HepG2 (cell line): Measurements from ENCODE around the gene ZDHHC7. TPM values are rescaled to one million over a fixed set of nuclear protein-coding genes. Genes with fewer than 3 reads are reported as not detected.

Experiments used
- BHLHE40 ChIP-seq: IDR thresholded peaks from 2 replicates; pipeline ENCODE4 v1.6.1; 2011; ENCODE audit warnings: low read length, improper control_type of control experiment
- KDM6A ChIP-seq: IDR thresholded peaks from 2 replicates; pipeline ENCODE4 v1.6.1; 2016; ENCODE audit warnings: low read depth
- ZNF3 ChIP-seq: IDR thresholded peaks from 2 replicates; pipeline ENCODE4 v1.7.0; 2017; ENCODE audit warnings: inconsistent platforms
- ZNF496 ChIP-seq: sonication (generic); formaldehyde crosslinking; IDR thresholded peaks from 2 replicates; pipeline ENCODE4 v1.8.1; 2023; ENCODE audit warnings: mild to moderate bottlenecking, moderate library complexity, missing genetic modification reagents; ENCODE audit not compliant: insufficient replicate concordance
- ZNF703 ChIP-seq: sonication (generic); formaldehyde crosslinking; IDR thresholded peaks from 2 replicates; pipeline ENCODE4 v1.5.1; 2020; ENCODE audit warnings: missing genetic modification reagents, mild to moderate bottlenecking, moderate library complexity, borderline replicate concordance
- ZNF891 ChIP-seq: sonication (generic); formaldehyde crosslinking; IDR thresholded peaks from 2 replicates; pipeline ENCODE4 v1.5.0; 2020; ENCODE audit warnings: mild to moderate bottlenecking, missing genetic modification reagents
- polyA plus RNA-seq, 8 experiments: library from polyadenylated mRNA; depleted of rRNA in 3 of 8; stranded (reverse) in 7 of 8; unstranded in 1 of 8; fragments of >200 nt; fragmentation: Illumina TruSeq in 4 of 8; extraction: Trizol in 4 of 8; gene quantifications; 2 replicates each; pipeline versions ENCODE4 v1.2.1 to v1.2.3, GENCODE V29; 2011 to 2016; ENCODE audit warnings: low read depth in 4 of 8, missing spikeins in 1 of 8, mixed read lengths in 1 of 8; ENCODE audit not compliant: insufficient read depth in 1 of 8
- total RNA-seq, 5 experiments: library from RNA; depleted of rRNA; stranded (reverse); fragments of >200 nt; fragmentation: Illumina TruSeq; extraction: Trizol; gene quantifications; 2 replicates each; pipeline ENCODE4 v1.2.3, GENCODE V29; 2016; ENCODE audit warnings: low read depth in 1 of 5
- TF ChIP-seq, protein P1 (sequence below): sonication (generic); formaldehyde crosslinking; conservative IDR thresholded peaks from 2 replicates; pipeline ENCODE4 v1.8.0; 2022; ENCODE audit warnings: mild to moderate bottlenecking, moderate library complexity, missing genetic modification reagents
- TF ChIP-seq, protein P2 (sequence below): sonication (generic); formaldehyde crosslinking; IDR thresholded peaks from 2 replicates; pipeline ENCODE4 v1.5.0; 2020; ENCODE audit warnings: missing genetic modification reagents
- TF ChIP-seq, protein P3 (sequence below): sonication (generic); formaldehyde crosslinking; conservative IDR thresholded peaks from 2 replicates; pipeline ENCODE4 v1.4.0; 2020; ENCODE audit warnings: mild to moderate bottlenecking, missing genetic modification reagents, moderate library complexity
- TF ChIP-seq, protein P4 (sequence below): sonication (generic); formaldehyde crosslinking; IDR thresholded peaks from 2 replicates; pipeline ENCODE4 v1.4.0; 2020; ENCODE audit warnings: missing genetic modification reagents, borderline replicate concordance
- TF ChIP-seq, protein P5 (sequence below): sonication (generic); formaldehyde crosslinking; IDR thresholded peaks from 2 replicates; pipeline ENCODE4 v1.9.0; 2022; ENCODE audit warnings: low read depth, missing genetic modification reagents

The ZDHHC7 gene
- total and polyA plus RNA-seq, 2 of the 13 experiments (the other 11 are each of a cell fraction or from before 2014, with no cell fraction given) = 46.8 to 67.6 TPM

DNA sequence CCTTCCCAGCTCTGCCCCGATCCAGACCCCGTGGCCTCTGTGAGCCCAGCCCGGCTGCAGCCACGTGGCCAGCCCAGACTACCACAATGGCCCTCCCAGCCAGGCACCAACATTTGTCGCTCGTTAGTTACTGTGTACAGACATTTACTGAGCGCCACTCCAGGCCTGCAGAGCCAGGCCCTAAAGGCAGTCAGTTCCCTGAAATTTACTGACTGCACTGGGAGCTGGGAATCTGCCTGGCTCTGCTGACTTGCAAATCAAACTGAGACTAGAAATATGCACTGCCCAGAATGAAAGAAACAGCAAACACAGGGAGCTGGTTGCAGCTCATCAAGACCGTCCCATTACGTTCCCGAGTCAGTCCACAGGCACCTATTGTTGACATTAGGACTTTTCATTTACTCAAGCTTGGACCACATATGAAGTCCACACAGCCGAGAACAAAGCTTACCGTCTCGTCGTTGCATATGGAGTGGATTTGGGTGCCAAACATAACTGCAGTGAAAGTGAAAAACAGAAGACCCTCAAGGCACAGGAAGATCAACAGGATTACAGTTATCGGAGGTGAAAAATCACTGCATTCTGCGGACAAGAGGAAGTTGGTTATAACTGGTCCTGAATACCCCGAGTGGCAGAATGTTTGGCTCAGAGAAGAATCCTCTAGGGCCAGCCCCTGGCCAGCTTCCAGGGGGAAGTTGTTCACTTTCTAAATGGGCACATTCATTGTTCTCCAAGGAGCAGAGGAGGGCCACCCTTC, 34.5 kb downstream of the ZDHHC7 start (continued):
- TF ChIP-seq, protein P1, sequence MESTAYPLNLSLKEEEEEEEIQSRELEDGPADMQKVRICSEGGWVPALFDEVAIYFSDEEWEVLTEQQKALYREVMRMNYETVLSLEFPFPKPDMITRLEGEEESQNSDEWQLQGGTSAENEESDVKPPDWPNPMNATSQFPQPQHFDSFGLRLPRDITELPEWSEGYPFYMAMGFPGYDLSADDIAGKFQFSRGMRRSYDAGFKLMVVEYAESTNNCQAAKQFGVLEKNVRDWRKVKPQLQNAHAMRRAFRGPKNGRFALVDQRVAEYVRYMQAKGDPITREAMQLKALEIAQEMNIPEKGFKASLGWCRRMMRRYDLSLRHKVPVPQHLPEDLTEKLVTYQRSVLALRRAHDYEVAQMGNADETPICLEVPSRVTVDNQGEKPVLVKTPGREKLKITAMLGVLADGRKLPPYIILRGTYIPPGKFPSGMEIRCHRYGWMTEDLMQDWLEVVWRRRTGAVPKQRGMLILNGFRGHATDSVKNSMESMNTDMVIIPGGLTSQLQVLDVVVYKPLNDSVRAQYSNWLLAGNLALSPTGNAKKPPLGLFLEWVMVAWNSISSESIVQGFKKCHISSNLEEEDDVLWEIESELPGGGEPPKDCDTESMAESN (CRISPR knock-in tag) = no peak
- no peak for TF ChIP-seq KDM6A (CRISPR knock-in tag)
- TF ChIP-seq, protein P2, sequence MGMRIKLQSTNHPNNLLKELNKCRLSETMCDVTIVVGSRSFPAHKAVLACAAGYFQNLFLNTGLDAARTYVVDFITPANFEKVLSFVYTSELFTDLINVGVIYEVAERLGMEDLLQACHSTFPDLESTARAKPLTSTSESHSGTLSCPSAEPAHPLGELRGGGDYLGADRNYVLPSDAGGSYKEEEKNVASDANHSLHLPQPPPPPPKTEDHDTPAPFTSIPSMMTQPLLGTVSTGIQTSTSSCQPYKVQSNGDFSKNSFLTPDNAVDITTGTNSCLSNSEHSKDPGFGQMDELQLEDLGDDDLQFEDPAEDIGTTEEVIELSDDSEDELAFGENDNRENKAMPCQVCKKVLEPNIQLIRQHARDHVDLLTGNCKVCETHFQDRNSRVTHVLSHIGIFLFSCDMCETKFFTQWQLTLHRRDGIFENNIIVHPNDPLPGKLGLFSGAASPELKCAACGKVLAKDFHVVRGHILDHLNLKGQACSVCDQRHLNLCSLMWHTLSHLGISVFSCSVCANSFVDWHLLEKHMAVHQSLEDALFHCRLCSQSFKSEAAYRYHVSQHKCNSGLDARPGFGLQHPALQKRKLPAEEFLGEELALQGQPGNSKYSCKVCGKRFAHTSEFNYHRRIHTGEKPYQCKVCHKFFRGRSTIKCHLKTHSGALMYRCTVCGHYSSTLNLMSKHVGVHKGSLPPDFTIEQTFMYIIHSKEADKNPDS (CRISPR knock-in tag) = no peak
- no peak for TF ChIP-seq BHLHE40
- peak; percentile 78; the same call in 1 of the 2 replicates for TF ChIP-seq ZNF3 (CRISPR knock-in tag)
- TF ChIP-seq ZNF496 (CRISPR knock-in tag) = no peak
- TF ChIP-seq, protein P3, sequence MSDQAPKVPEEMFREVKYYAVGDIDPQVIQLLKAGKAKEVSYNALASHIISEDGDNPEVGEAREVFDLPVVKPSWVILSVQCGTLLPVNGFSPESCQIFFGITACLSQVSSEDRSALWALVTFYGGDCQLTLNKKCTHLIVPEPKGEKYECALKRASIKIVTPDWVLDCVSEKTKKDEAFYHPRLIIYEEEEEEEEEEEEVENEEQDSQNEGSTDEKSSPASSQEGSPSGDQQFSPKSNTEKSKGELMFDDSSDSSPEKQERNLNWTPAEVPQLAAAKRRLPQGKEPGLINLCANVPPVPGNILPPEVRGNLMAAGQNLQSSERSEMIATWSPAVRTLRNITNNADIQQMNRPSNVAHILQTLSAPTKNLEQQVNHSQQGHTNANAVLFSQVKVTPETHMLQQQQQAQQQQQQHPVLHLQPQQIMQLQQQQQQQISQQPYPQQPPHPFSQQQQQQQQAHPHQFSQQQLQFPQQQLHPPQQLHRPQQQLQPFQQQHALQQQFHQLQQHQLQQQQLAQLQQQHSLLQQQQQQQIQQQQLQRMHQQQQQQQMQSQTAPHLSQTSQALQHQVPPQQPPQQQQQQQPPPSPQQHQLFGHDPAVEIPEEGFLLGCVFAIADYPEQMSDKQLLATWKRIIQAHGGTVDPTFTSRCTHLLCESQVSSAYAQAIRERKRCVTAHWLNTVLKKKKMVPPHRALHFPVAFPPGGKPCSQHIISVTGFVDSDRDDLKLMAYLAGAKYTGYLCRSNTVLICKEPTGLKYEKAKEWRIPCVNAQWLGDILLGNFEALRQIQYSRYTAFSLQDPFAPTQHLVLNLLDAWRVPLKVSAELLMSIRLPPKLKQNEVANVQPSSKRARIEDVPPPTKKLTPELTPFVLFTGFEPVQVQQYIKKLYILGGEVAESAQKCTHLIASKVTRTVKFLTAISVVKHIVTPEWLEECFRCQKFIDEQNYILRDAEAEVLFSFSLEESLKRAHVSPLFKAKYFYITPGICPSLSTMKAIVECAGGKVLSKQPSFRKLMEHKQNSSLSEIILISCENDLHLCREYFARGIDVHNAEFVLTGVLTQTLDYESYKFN (CRISPR knock-in tag) = peak; percentile 84
- TF ChIP-seq, protein P4, sequence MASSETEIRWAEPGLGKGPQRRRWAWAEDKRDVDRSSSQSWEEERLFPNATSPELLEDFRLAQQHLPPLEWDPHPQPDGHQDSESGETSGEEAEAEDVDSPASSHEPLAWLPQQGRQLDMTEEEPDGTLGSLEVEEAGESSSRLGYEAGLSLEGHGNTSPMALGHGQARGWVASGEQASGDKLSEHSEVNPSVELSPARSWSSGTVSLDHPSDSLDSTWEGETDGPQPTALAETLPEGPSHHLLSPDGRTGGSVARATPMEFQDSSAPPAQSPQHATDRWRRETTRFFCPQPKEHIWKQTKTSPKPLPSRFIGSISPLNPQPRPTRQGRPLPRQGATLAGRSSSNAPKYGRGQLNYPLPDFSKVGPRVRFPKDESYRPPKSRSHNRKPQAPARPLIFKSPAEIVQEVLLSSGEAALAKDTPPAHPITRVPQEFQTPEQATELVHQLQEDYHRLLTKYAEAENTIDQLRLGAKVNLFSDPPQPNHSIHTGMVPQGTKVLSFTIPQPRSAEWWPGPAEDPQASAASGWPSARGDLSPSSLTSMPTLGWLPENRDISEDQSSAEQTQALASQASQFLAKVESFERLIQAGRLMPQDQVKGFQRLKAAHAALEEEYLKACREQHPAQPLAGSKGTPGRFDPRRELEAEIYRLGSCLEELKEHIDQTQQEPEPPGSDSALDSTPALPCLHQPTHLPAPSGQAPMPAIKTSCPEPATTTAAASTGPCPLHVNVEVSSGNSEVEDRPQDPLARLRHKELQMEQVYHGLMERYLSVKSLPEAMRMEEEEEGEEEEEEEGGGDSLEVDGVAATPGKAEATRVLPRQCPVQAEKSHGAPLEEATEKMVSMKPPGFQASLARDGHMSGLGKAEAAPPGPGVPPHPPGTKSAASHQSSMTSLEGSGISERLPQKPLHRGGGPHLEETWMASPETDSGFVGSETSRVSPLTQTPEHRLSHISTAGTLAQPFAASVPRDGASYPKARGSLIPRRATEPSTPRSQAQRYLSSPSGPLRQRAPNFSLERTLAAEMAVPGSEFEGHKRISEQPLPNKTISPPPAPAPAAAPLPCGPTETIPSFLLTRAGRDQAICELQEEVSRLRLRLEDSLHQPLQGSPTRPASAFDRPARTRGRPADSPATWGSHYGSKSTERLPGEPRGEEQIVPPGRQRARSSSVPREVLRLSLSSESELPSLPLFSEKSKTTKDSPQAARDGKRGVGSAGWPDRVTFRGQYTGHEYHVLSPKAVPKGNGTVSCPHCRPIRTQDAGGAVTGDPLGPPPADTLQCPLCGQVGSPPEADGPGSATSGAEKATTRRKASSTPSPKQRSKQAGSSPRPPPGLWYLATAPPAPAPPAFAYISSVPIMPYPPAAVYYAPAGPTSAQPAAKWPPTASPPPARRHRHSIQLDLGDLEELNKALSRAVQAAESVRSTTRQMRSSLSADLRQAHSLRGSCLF (CRISPR knock-in tag) = no peak
- 0 out of 2 replicates have a peak, but pooled peaks have one; percentile 35 for TF ChIP-seq ZNF891 (CRISPR knock-in tag)
- TF ChIP-seq ZNF703 = no peak
- TF ChIP-seq, protein P5, sequence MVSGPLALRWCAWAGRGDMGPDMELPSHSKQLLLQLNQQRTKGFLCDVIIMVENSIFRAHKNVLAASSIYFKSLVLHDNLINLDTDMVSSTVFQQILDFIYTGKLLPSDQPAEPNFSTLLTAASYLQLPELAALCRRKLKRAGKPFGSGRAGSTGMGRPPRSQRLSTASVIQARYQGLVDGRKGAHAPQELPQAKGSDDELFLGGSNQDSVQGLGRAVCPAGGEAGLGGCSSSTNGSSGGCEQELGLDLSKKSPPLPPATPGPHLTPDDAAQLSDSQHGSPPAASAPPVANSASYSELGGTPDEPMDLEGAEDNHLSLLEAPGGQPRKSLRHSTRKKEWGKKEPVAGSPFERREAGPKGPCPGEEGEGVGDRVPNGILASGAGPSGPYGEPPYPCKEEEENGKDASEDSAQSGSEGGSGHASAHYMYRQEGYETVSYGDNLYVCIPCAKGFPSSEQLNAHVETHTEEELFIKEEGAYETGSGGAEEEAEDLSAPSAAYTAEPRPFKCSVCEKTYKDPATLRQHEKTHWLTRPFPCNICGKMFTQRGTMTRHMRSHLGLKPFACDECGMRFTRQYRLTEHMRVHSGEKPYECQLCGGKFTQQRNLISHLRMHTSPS = no peak
